GM19043 (cell line): Measurements from ENCODE around the gene PDIA2.
"Not testable (repeated sequence)": the region's sequence is repeated elsewhere in the genome, so short reads cannot be mapped to it uniquely, and the experiment has no call there.

Experiments
- ATAC-seq: cut with Tn5 transposase; IDR thresholded peaks from one replicate; pipeline ENCODE4 v1.9.1; 2021; ENCODE audit warnings: low read depth; ENCODE audit not compliant: unreplicated experiment

Gene PDIA2

GRCh38 chr16:263182-263774 is 19.7 kb upstream of the PDIA2 start:
- no peak for ATAC-seq

- no peak for ATAC-seq
Observed at GRCh38 chr16:263944-264343, 19.0 kb upstream of the PDIA2 start.

DNA sequence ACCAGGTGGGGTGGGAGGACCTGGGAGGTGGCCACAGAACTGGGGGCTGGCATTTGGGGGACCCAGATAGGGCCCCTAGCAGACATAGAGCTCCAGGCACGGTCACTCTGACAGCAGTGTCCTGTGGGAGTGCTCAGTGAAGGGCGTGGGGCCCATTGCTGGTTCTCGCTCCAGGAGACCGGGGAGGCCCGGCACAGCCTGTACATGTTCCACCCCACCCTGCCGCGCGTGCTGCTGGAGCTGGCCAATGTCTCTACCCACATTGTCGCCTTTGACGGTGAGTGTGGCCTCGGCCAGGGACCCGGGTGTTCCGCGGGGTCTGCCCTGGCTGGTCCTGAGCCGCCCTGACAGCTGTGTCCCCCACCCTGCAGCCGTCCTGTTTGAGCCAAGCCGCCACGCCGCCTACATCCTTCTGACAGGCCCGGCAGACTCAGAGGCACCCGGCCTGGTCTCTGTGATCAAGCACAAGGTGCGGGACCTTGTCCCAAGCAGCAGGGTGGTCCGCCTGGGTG is 18.5 kb upstream of the PDIA2 start:
- no peak for ATAC-seq

- no peak for ATAC-seq
Observed at GRCh38 chr16:265002-265529, 17.9 kb upstream of the PDIA2 start.

DNA sequence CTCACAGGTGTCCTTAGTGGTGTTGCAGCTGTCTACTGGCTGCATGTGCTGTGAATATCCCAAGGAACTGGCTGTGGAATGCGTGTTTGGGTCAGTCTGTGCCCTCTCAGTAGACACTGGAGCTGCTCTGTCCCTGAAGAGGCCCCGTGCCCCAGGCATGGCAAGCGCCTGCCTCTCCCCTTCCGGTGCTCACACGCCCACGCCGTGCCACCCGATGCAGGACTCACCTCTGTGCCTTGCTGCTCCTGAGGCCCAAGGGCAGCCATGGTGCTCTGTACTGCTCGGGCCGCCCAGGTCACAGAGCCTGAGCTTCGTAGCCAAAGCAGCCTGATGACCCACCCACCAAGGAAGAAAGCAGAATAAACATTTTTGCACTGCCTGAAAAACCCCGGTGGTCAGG is 17.3 kb upstream of the PDIA2 start:
- ATAC-seq: no peak

DNA sequence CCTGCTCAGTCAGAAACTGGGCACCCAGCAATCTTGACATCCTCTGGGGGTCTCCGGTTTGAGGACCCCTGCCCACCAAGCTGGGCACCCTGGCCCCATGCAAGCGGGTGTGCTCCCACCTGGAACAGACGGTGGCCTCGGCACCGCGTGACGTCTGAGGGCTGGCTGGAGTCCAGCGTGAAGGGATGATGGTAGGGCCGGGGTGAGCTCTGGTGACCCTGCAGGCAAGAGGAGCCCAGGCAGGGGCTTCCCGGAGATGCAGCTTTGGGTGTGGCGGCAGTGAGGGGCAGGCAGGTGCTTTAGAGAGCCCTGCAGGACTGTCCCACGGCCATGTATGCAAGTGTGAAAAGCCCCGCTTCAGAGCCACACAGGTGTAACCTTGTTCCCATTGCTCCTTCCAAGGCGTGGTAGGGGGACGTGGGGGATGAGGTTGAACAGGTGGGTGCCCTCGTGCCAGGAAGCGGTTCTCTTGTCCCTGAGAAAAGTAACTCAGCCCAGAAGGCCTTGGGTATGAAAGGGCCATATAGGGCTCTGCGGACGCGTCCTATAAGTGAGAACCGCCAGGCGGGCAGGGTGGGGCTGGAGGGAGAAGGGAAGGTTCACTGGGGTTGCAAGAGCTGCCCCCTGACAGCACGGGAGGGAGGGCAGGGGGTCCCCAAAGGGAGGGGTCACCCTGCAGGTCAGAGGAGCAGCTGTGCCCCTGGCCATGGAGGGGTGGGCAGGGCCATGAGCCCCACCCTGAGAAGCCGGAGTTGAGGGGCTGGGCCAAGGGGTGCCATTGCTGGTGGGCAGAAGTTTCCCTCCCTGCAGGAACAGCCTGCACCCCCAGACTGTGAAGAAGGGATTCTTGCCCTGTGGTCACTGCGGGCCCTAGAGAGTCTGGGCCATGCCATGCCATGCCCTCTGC is 16.5 kb upstream of the PDIA2 start:
- ATAC-seq: no peak

GRCh38 chr16:267562-267961 is 15.4 kb upstream of the PDIA2 start:
- not testable (repeated sequence) for ATAC-seq

DNA sequence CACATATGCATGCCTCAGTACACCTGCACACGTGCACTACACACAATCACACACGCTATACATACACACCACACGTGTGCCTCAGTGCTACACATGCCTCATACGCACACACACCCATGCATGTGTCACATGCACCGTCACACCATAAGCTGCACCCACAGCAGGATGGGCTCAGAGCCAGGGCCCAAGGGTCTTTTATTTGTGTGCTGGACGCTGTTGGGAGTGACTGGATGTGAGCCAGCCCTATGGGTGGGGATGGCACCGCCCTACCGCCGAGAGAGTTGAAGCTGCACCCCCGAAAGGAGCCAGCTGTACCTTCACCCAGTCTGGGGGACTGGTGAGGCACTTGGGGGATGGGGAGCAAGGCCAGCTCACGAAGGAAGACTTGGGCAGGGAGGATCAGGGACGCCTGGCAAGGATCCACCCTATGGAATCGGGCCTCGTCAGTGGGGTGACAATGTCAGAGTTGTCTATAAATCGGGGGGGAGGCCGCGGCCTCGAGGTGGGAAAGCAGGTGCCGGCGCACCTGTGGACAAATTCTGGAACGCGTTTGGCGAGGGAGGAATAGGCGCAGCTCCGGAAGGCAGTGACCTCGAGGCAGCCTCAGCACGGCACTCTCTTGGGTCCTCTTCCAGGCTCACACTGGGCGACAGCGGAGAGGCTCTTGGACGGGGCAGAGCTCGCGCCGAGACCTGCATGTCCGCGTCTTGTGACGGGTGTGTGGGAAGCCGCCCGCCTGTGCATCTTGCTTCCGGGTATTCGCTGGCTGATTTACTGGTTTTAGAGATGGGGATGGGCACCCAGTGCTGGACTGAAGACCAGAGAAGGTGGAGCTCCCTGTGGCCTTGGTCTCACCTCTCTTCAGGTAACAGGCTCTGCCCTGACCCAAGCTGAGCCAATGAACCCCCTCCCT is 14.6 kb upstream of the PDIA2 start:
- no peak for ATAC-seq

DNA sequence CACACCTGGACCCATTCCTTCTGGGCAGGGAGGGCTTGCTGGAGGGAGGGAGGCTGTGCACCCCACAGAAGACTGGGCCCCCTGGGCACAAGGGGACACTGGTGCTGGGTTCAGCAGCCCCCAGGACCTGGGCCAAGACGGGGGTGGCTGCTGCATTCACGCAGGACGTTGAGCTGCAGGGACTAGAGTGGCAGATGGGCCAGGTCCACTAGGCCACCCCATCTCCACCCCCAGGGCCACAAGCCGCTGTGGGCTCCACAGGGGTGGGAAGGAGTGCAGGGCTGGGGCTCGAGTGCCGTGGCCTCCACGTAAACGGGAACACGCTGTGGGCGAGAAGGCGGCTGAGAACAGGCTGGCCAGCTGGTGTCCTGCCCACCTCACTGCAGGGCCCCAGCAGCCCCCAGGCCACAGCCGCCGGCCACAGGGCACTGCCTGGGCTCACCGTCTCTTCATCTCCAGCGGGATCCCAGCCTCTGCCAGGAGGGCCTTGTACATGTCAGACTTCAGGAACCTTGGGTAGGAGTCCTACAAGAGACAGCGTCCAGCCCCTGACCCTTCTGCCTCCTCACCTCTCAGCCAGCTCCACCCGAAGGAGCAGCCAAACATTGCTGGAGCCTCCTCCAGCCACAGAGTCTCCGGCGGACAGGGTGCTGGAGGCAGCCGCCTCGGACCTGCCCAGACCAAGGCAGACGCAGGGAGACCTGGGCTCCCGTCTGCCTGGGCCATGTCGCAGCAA is 13.7 kb upstream of the PDIA2 start:
- no peak for ATAC-seq

DNA sequence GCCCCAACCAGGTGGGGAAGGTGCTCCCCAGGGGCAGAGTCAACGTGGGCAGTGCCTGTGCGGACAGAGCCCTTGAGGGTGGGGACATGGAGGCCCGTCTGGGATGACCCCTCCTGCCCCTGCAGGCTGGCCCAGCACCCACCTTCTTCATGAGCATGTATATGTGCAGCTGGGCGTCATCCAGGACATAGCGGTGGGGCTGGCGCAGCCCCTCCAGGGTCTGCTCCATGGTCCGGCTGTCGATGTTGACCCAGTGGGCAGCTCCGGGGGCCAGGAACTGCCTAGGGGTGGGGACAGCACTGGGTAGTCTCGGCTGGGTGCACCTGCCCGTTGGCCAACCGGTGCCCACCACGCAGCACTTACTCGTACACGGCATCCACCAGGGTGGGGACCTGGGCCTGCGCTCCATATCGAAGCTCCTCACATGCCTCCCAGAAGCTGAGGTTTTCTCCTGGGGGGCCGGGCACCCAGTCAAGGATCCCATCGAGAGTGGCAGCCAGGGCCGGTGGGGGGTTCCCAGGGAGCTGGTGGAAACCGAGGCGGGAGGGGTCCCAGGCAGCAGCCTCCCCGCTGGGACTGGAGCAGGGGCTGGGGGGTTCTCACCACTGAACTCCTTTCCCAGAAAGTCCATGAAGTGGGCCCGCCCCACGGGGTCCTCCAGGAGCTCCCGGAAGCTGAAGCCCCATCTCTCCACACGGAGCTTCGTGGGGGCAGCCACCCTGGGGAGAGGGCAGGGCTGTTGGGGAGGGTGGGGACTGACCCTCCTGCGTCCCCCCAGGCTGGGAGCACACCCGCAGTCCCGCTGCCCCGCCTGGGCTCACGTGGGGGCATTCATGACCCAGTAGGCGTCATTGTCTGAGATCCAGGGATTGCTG is 12.3 kb upstream of the PDIA2 start:
- ATAC-seq: no peak

- ATAC-seq: no peak
Observed at GRCh38 chr16:272633-273546, 10.1 kb upstream of the PDIA2 start.

GRCh38 chr16:273547-274421 is 9.2 kb upstream of the PDIA2 start:
- no peak for ATAC-seq

DNA sequence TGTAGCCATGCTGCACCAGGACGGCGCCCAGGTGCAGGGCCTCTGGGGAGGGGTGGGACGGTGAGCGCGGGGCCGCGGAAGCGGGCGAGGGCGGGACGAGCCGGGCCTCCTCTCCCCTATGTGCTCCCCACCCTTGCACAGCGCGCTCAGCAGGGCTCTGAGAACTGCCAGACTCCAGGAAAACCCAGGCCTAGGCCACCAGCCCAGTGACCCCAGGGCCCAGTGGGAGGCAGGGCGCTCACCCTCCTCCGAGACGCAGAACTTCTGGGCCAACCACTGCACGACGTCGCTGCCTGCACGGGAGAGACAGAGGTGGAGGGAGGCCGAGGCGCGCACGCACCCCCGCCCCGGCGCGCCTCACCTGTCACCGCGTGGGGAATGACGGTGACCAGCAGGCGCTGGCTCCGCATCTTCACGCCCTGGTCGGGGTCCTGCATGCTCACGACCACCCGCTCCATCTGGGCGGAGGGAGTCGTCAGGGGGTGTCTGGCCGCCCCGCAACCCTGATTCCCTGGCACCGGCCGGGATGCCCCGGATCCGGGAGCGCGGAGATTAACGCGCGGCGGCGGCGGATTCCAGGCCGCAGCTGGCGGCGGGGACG is 7.8 kb upstream of the PDIA2 start:
- no peak for ATAC-seq

DNA sequence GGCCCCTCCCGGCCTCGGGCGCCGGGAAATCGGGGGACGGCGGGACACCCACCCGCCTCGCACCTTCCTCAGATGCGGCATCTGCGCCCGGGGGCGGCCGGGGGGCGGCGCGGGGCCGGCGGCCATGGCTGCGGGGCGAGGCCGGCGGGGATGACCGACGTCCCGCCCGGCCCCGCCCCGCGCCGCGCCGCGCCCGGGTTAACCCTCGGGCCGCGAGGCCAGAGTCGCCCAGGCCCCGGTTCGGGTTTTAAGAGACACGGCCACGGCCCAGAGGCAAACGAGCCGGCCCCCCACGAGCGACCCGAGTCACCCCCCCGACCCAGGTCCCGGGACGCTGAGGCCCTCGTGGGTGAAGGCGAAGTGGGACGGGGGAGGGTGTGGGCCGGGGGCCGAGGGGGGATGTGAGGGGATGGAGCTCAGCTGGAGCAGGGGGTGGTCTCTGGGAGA is 7.2 kb upstream of the PDIA2 start, which contains the start of gene RGS11:
Gene RGS11 (minus strand): TSS at position 159 of the 447 bp plus-strand sequence. CDS start 33 bp downstream, at position 126.
- no peak for ATAC-seq

DNA sequence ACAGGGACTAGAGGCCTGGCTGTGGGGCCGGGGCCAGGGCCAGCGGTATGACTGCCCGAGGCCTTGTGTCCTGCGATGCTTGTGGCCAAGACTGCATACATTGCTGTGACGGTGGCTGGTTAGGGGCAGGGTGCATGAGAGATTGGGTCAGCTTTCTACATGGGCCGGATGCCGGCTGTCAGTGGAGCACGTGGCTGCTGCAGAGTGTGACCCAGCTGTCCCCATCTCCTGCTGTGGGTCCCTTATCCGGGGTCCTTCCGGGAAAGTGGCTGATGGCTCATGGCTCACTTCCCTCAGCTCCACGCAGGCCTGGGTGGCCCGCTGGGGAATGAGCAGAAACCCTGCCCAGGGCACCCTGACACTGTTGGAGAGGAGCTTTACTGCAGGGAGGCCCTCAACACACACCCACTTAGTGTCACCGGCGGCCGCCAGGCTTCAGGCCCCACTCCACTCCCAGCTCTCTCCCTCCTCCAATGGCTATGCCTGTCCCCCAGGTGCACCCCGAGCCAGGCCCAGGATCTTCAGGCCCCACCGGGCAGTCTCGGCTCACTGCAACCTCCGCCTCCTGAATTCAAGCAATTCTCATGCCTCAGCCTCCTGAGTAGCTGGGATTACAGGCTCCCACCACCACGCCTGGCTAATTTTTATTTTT is 6.4 kb upstream of the PDIA2 start:
- ATAC-seq: no peak

DNA sequence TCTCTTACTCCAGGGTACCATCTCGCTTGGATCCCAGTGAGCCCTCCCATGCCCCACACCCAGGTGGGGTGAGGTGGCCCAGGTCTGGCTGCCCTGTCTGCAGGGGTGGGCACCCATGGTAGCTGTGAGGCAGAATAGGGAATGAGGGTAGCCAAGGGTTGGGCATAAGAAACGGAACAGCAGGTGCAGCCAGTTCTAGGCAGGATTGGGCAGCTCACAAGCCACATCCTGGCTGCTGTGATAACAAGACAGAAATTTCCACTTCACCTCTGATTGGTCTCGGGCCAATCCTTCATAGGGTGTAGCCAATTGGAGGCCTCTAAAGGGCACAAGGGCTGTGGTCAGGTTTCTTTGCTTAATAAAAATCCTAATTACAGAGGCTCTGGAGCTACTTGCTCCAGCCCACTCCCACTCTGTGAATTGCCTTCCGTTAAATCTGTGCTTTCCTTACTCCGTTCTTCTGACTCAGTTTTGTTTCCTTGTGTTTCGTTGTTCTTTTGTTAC is 4.0 kb upstream of the PDIA2 start:
- no peak for ATAC-seq
